Measurements from ENCODE around the gene PC. TPM values are rescaled to one million over a fixed set of nuclear protein-coding genes. Genes with fewer than 3 reads are reported as not detected.
"Not testable (repeated sequence)": the region's sequence is repeated elsewhere in the genome, so short reads cannot be mapped to it uniquely, and the experiment has no call there.

PC gene
- total and polyA plus RNA-seq, 5 experiments from 2014 or later, result 3.5 to 8.5 (median 6.9) TPM

DNA sequence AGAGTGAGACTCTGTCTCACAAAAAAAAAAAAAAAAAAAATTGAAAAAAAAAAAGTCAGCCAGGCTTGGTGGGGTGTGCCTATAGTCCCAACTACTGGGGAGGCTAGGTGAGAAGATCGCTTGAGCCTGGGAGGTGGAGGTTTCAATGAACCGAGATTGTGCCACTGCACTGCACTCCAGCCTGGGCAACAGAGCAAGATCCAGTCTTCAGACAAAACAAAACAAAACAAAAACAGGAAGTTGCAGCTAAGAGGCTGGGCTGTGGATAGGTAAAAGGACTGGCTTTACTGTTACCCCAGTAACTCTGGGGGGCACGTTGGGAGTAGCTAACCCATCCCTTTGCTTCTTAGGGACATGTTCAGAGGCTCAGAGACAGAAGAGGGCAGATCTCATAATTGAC, 6.3 kb upstream of the PC start:
- Mint-ChIP-seq H3K9me3 (no peaks in the 10 kb centered on the region), H3K27me3 (peaks cover 0 to 6% (median 2%) of the 10 kb centered on the region in 5 donors), H3K27ac (no peak overlapping the region), H3K36me3 (no peaks in the 10 kb centered on the region), H3K4me1 (peaks cover 0 to 3% (median under 1%) of the 10 kb centered on the region in 4 donors), H3K4me3 (no peak overlapping the region)
- POLR2A ChIA-PET, result no interaction called here
- DNase-seq, result no peak
- ATAC-seq, result no peak

DNA sequence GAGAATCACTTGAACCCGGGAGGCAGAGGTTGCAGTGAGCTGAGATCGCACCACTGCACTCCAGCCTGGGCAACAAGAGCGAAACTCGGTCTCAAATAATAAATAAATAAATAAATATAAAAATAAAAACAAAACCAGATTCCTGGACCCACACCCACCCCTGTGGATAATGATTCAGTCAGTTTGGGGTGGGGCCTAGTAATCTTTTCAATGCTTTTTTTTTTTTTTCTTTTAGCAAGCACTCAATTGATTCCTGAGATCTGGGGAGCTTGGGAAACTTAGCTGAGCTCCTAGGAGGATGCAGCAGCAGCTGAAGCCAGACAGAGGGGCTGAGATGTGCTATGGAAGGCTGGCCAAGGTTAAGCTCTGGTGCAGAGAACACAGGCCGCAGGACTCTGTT, 4.6 kb upstream of the PC start:
- Mint-ChIP-seq H3K36me3 (no peaks in the 10 kb centered on the region), H3K27me3 (peaks cover 0 to 6% (median 2%) of the 10 kb centered on the region in 5 donors), H3K9me3 (no peaks in the 10 kb centered on the region), H3K4me1 (peaks cover 8 to 14% (median 10%) of the 10 kb centered on the region in 4 donors), H3K27ac (no peak overlapping the region), H3K4me3 (no peak overlapping the region)
- ATAC-seq, result no peak
- POLR2A ChIA-PET, result no interaction called here
- no peak for DNase-seq

DNA sequence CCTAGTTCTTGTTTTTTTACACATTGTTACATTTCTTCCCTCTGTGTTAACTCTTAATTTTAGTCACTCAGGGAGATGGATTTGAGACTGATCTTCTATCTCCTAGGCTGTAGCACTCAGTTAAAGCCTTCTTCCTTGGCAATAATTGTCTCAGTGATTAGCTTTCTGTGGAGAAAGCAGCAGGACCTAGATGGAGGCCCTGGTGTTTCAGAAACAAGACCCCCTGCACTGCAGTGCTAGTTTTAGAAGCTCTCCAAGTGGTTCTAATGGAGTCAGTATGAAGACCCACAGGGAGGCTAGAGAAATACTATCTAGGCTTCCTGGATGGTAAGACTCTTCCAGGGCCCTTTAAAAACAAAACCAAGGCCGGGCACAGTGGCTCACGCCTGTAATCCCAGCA, 4.1 kb upstream of the PC start:
- ATAC-seq (no peak), DNase-seq (no peak)
- no peak overlapping the region for H3K4me3 Mint-ChIP-seq
- no peaks in the 10 kb centered on the region for H3K9me3 Mint-ChIP-seq
- no peaks in the 10 kb centered on the region for H3K36me3 Mint-ChIP-seq
- no peak overlapping the region for H3K27ac Mint-ChIP-seq
- H3K4me1 Mint-ChIP-seq, result peaks cover 8 to 15% (median 14%) of the 10 kb centered on the region in 4 donors
- H3K27me3 Mint-ChIP-seq, result peaks cover 0 to 5% (median 2%) of the 10 kb centered on the region in 5 donors
- POLR2A ChIA-PET, result interaction anchor here (0.6 to 0.7 kb wide), 2 partner anchors 260 to 715 kb away, joined by 4 to 5 read pairs; no protein-coding TSS in a partner anchor

DNA sequence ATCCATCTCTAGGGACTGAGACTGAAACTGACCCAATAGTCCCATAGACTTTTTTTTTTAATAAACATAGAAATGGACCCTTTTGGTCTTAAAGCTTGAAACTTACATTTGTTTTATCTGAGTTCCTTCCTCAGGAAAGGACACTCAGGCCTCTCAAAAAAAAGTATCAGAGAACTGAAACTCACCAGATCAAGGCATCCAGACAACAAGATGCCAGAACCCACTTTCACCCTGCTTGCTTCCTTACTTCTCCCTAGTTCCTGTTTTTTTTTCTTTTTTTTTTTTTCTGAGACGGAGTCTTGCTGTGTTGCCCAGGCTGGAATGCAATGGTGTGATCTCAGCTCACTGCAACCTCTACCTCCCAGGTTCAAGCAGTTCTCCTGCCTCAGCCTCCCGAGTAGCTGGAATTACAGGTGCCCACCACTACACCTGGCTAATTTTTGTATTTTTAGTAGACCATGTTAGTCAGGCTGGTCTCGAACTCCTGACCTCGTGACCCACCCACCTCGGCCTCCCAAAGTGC, 3.6 kb upstream of the PC start:
- not testable (repeated sequence) for H3K4me3 Mint-ChIP-seq, ATAC-seq, H3K27ac Mint-ChIP-seq, H3K36me3 Mint-ChIP-seq, H3K9me3 Mint-ChIP-seq, DNase-seq, H3K27me3 Mint-ChIP-seq
- POLR2A ChIA-PET, result interaction anchor here (0.6 to 0.7 kb wide), 2 partner anchors 259 to 714 kb away, joined by 4 to 5 read pairs; no protein-coding TSS in a partner anchor
- peaks cover 10 to 20% (median 18%) of the 10 kb centered on the region in 4 donors for H3K4me1 Mint-ChIP-seq

DNA sequence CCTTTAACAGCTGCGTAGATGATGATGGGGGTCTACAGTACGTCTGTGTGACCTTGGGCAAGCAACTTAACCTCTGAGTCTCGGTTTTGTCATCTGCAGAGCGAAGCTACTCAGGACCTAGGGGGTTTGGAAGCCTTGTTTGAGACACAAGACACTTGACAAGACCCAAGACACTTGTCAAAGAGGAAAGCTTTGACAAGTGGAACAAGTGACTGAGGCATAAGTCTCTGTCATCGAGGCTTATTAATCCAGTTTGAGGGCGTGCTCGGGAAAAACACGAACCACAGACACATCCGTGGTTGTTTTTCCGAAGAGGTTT, 732 bp upstream of the PC start:
- Mint-ChIP-seq H3K27ac (peak overlapping the region in 9 of 10 donors; percentile 6 to 95 (median 92)), H3K27me3 (no peaks in the 10 kb centered on the region), H3K4me1 (peaks cover 16 to 23% (median 21%) of the 10 kb centered on the region in 4 donors), H3K9me3 (no peaks in the 10 kb centered on the region), H3K4me3 (peak overlapping the region; percentile 78 to 96 (median 90)), H3K36me3 (peaks cover 0 to 1% (median 0%) of the 10 kb centered on the region in 3 donors)
- peak in 1 of 2 donors; percentile 4 for ATAC-seq
- DNase-seq, result no peak
- POLR2A ChIA-PET, result interaction anchor here (0.6 to 1.6 kb wide), 5 partner anchors 28 to 285 kb away, joined by 3 to 8 read pairs (median 3); partner anchors contain the start of genes KDM2A and RCE1

DNA sequence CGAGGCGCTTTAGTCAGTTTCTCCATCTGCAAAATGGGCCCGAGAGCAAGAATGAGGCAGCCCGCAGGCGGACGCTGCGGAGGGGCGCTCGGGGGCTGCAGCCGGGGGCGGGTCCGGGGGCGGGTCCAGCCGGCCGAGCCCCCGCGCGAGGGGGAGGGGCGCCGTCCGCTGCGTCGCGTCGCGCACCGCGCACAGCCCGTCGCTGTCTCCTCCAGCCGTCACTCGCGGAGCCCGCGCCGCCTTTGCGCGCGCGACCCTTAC, 282 bp downstream of the PC start:
- H3K36me3 Mint-ChIP-seq, result peaks cover 0 to 2% (median 0%) of the 10 kb centered on the region in 3 donors
- ATAC-seq (peak; percentile 42 to 48), DNase-seq (peak in 1 of 10 donors; percentile 61)
- H3K27me3 Mint-ChIP-seq, result no peaks in the 10 kb centered on the region
- peaks cover 17 to 23% (median 21%) of the 10 kb centered on the region in 4 donors for H3K4me1 Mint-ChIP-seq
- H3K9me3 Mint-ChIP-seq, result no peaks in the 10 kb centered on the region
- H3K4me3 Mint-ChIP-seq, result peak overlapping the region; percentile 78 to 96 (median 90)
- peak overlapping the region in 8 of 10 donors; percentile 82 to 95 (median 92) for H3K27ac Mint-ChIP-seq
- POLR2A ChIA-PET, result interaction anchor here (1.1 kb wide), 1 partner anchor 116 kb away, joined by 3 read pairs; no protein-coding TSS in a partner anchor

DNA sequence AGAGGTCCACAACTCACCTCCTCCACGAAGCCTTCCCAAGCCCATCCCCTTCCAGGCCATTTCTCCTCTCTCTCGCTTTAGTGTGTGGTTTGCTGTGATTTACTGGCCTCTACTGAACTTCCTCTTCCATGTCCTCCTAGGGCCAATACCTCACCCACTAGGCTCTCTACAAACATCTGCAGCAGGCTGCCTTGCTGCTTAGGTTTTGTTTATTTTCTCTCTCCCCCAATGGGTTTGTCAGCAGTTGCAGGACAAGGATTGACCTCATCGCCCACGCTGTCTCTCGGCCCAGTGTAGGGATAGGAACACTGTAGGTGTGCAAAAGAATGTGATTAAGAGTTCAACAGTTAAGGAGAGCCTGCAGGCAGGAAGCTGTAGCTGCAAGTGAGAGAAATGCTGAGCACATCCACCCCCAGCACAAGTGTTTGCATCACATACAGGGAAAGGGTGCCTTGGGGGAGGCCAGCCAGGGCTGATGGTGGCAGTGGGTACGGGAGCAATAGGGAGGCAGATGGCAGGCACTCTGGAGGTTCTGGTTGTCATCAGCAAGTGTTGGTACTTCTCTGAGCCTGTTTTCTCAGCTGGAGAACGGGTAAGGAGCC, 1.4 kb downstream of the PC start:
- DNase-seq (peak in 3 of 10 donors; percentile 9 to 22 (median 12)), ATAC-seq (no peak)
- Mint-ChIP-seq H3K36me3 (peaks cover 0 to 2% (median 0%) of the 10 kb centered on the region in 3 donors), H3K4me3 (peak overlapping the region; percentile 77 to 90 (median 86)), H3K4me1 (peaks cover 17 to 23% (median 21%) of the 10 kb centered on the region in 4 donors), H3K9me3 (no peaks in the 10 kb centered on the region), H3K27ac (peak overlapping the region in 9 of 10 donors; percentile 29 to 90 (median 80)), H3K27me3 (no peaks in the 10 kb centered on the region)
- POLR2A ChIA-PET, result interaction anchor here (0.5 kb wide), 1 partner anchor 23 kb away, joined by 3 read pairs; no protein-coding TSS in a partner anchor

DNA sequence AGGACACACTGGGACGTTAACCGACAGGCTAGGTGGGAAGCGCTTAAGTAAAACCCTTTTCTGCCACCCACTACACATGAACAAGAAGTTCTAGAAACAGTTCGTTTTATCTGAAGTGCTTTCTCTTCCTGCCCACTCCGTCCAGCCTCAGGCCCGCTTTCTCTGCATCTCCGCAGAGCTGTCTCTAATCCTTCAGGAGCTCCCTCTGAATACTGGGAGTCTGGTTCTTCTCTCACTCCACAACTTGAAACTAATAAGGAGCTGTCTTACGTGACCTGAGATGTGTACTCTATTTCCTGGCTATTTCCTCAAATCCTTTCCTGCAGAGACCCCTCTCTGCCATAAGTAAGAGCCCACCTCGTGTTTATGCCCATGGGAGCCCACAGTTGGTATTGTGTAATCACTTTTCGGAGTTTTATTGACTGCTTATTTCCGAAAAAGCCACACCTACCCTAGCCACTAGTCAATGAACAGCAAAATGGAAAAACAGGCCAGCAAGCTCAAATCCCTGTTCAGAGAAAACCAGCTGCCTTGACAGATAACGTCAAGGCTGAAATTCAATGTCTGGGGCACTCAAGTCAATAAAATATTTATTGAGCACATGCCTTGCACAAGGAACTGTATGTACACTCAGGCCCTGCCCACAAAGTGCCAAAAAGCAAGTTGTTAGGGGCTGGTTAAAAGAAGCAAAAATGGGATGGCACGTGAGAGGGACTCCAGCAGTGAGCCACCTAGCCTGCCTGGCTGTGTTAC, 4.9 kb downstream of the PC start:
- Mint-ChIP-seq H3K27ac (peak overlapping the region in 1 of 10 donors; percentile 26), H3K4me1 (peaks cover 9 to 14% (median 10%) of the 10 kb centered on the region in 4 donors), H3K36me3 (peaks cover 0 to 2% (median 0%) of the 10 kb centered on the region in 3 donors), H3K4me3 (no peak overlapping the region), H3K9me3 (no peaks in the 10 kb centered on the region), H3K27me3 (no peaks in the 10 kb centered on the region)
- DNase-seq, result no peak
- no peak for ATAC-seq
- POLR2A ChIA-PET, result no interaction called here

DNA sequence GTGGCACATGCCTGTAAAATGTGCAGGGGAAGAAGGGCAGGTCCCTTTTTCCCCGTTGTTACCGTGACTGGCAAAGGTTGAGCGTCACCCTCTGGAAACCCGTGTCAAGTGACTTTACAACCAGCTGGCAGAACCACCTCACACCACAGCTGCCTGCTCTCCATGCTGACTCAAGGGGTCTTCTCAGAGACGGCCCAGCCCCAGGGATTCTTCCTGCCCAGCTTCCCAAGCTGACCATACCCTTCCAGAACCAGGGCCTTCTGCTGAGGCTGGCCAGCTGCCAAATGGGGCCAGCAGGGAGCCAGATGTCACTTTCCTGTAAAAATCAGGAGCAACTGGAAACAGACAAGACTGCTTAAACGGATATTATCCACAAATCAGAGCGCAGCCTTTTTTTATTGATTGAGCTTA, 6.3 kb downstream of the PC start:
- DNase-seq (no peak), ATAC-seq (no peak)
- Mint-ChIP-seq H3K27ac (no peak overlapping the region), H3K27me3 (no peaks in the 10 kb centered on the region), H3K4me1 (peaks cover 4 to 8% (median 5%) of the 10 kb centered on the region in 4 donors), H3K9me3 (no peaks in the 10 kb centered on the region), H3K36me3 (peaks cover 0 to 2% (median 0%) of the 10 kb centered on the region in 3 donors), H3K4me3 (no peak overlapping the region)
- POLR2A ChIA-PET, result interaction anchor here (0.7 kb wide), 1 partner anchor 134 kb away, joined by 3 read pairs; no protein-coding TSS in a partner anchor

DNA sequence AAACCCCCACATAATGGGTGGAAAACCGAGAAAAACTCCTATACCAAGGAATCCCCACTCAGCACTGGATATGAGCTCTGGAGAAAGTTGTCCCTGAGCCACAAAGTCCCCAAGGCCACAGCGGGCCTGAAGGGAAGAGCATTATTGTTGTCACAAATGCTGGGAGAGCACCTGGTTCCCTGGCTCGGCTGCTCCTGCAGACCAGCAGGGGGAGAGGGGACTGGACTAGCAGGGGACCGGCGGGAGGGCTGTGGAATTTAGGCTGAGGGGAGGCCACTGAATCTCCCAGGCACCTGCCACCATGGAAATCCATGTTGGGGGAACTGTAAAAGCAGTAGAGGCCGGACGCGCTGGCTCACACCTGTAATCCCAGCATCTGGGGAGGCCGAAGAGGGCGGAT, 7.0 kb downstream of the PC start:
- no peaks in the 10 kb centered on the region for H3K27me3 Mint-ChIP-seq
- DNase-seq (no peak), ATAC-seq (no peak)
- H3K36me3 Mint-ChIP-seq, result peaks cover 0 to 2% (median 0%) of the 10 kb centered on the region in 3 donors
- H3K4me3 Mint-ChIP-seq, result no peak overlapping the region
- POLR2A ChIA-PET, result no interaction called here
- H3K4me1 Mint-ChIP-seq, result peaks cover 0 to 4% (median 0%) of the 10 kb centered on the region in 4 donors
- no peaks in the 10 kb centered on the region for H3K9me3 Mint-ChIP-seq
- no peak overlapping the region for H3K27ac Mint-ChIP-seq

DNA sequence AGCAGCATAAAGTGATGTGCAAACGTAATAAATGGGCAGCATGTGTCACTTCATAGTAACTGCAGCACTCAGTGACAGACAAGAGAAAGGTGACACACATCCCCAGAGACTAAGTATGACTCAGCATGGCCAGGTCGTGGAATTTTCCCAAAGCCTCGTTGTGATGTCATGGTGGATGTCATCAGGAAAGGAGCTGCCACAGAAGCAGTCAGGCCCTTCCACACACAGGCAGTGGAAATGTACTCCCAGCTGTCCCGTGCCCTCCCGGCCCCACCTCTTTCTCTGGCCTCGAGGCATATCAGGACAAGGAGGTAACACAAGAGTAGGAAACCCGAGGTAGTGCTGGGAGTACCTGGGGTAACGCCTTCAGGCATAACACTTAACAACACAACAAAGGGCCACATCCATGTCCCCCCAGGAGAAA, 8.1 kb downstream of the PC start:
- no peaks in the 10 kb centered on the region for H3K9me3 Mint-ChIP-seq
- peaks cover 0 to 2% (median 0%) of the 10 kb centered on the region in 3 donors for H3K36me3 Mint-ChIP-seq
- H3K27ac Mint-ChIP-seq, result no peak overlapping the region
- H3K4me1 Mint-ChIP-seq, result peaks cover 0 to 2% (median 0%) of the 10 kb centered on the region in 4 donors
- DNase-seq (no peak), ATAC-seq (no peak)
- H3K27me3 Mint-ChIP-seq, result no peaks in the 10 kb centered on the region
- POLR2A ChIA-PET, result interaction anchor here (0.6 to 0.7 kb wide), 2 partner anchors 192 to 1657 kb away, joined by 3 to 4 read pairs; no protein-coding TSS in a partner anchor
- no peak overlapping the region for H3K4me3 Mint-ChIP-seq

DNA sequence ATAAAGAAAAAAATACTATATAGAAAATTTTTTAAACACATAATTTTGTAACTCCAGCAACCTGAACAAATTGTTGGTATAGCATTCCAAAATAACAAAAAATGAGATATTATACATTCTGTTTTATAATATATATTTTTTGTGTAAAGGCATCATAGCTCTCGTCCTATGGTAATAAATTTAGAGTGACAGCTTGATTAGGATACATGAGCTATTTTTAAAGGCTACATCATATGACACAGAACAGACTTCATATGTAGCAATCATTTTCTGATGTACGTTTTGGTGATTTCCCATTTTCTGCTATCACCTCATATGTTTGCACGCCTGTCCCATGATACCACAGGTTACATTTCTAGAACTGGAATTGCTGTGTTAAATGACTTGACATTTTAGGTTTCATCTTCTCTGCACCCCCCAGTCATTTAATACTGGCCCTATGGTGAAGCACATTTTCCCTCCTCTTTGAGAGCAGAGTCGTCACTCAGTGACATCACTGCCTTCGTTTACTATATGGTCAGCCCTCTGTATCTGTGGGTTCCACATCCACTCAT, 19.5 kb downstream of the PC start:
- Mint-ChIP-seq H3K27me3 (peaks cover 0 to 7% (median 2%) of the 10 kb centered on the region in 5 donors), H3K36me3 (peaks cover 0 to 7% (median 2%) of the 10 kb centered on the region in 3 donors), H3K4me1 (peaks cover 0 to 3% (median 0%) of the 10 kb centered on the region in 4 donors), H3K4me3 (no peak overlapping the region), H3K27ac (no peak overlapping the region), H3K9me3 (no peaks in the 10 kb centered on the region)
- ATAC-seq (no peak), DNase-seq (no peak)
- POLR2A ChIA-PET, result no interaction called here
